Naive thymus-derived CD8-positive, alpha-beta T cell (primary cell): ENCODE data around the gene CDH20. TPM values are rescaled to one million over a fixed set of nuclear protein-coding genes. Genes with fewer than 3 reads are reported as not detected.

Experiments
- ATAC-seq, 2 donors: fragments of 150-1000 bp; cut with Tn5 transposase in 1 of 2; sonication (Bioruptor Pico), chemical (Tn5 transposase) in 1 of 2; 1 replicate in 1 of 2; 2 replicates in 1 of 2; pipeline ENCODE4 v1.10.0; 2021; ENCODE audit warnings: mild to moderate bottlenecking in 2 of 2, moderate library complexity in 2 of 2
- POLR2A ChIA-PET: fragments of 350-600 bp; sonication (Branson Sonifier 250); formaldehyde crosslinking; loops from one replicate; lab custom pipeline; 2021; ENCODE audit warnings: antibody characterized with exemption; lab: Charles Lee
- DNase-seq, 10 donors: peaks; one replicate each; pipeline versions ENCODE4 v3.0.0 to v3.0.0-alpha.2; 2020 to 2022
- H3K27ac Mint-ChIP-seq, 10 donors: one replicate each; pipeline ENCODE4 v1.8.0; 2020 to 2022; ENCODE audit warnings: mild to moderate bottlenecking in 10 of 10, mixed read lengths in 10 of 10, moderate library complexity in 4 of 10, inconsistent platforms in 1 of 10
- H3K27me3 Mint-ChIP-seq, 5 donors: one replicate each; pipeline ENCODE4 v1.8.0; 2021 to 2022; ENCODE audit warnings: mixed read lengths in 5 of 5
- H3K36me3 Mint-ChIP-seq, 3 donors: one replicate each; pipeline ENCODE4 v1.8.0; 2020 to 2022; ENCODE audit warnings: mixed read lengths in 3 of 3, mild to moderate bottlenecking in 2 of 3, inconsistent platforms in 1 of 3
- H3K4me1 Mint-ChIP-seq, 4 donors: one replicate each; pipeline ENCODE4 v1.8.0; 2021 to 2022; ENCODE audit warnings: mixed read lengths in 4 of 4
- H3K4me3 Mint-ChIP-seq, 10 donors: one replicate each; pipeline ENCODE4 v1.8.0; 2020 to 2022; ENCODE audit warnings: mild to moderate bottlenecking in 10 of 10, mixed read lengths in 10 of 10, moderate library complexity in 6 of 10, inconsistent platforms in 1 of 10
- H3K9me3 Mint-ChIP-seq, 9 donors: one replicate each; pipeline ENCODE4 v1.8.0; 2020 to 2022; ENCODE audit warnings: mixed read lengths in 9 of 9, mild to moderate bottlenecking in 3 of 9, inconsistent platforms in 1 of 9, moderate library complexity in 1 of 9
- polyA plus RNA-seq, 3 donors: library from polyadenylated mRNA; unstranded; fragments of 300-500 nt; fragmentation: Illumina TruSeq; gene quantifications; one replicate each; pipeline ENCODE4 v1.2.3, GENCODE V29; 2021
- total RNA-seq, 8 experiments: library from RNA in 2 of 8; stranded (reverse) in 2 of 8; gene quantifications; one replicate each; pipeline ENCODE4 v1.2.3 and lab custom pipeline; 2021 to 2026

CDH20 gene
- total and polyA plus RNA-seq, 5 experiments from 2014 or later, result 0.06 to 0.60 (median 0.21) TPM; not detected in 2

DNA sequence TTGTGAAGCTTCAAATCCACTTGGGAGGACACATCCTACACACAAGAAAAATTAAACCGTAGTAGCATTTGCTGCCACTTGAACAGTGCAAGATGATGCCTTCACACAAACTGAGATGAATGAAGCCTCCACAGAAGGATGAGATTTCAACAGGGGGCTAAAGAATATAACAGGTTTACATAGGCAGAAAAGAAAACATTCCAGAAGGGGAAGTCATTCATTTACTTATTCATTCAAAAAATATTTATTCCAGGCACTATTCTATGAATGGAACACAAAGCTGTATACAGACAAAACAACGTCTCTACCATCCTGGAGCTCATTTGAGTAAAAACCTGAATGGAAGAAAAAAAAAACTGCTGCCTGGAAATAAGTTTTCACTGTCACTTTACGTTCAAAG is 170.5 kb downstream of the CDH20 start:
- Mint-ChIP-seq H3K9me3 (peaks cover 0 to 9% (median 0%) of the 10 kb centered on the region in 9 donors), H3K27me3 (peaks cover 9 to 22% (median 12%) of the 10 kb centered on the region in 5 donors), H3K4me1 (no peaks in the 10 kb centered on the region), H3K27ac (no peak overlapping the region), H3K36me3 (no peaks in the 10 kb centered on the region), H3K4me3 (no peak overlapping the region)
- DNase-seq, result no peak
- ATAC-seq, result no peak
- POLR2A ChIA-PET, result no interaction called here

DNA sequence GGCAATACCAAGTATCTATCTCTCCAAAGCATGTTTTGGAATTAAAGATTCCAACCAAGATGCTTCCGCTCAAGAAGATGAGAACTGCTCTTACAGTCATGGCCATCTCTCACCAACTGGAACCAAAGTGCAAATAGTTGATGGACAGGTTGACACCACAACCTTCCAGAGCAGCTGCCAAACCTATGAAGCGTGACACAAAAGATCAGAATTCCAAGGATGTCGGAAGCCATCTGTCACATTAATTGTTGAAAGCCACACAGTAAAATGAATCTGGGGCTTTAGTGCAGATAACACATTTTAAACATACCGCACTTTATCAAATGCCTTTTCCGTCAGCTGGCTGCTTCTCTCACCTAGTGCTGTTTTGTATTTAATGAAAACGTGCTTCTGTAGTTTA is 195.7 kb downstream of the CDH20 start:
- H3K36me3 Mint-ChIP-seq, result no peaks in the 10 kb centered on the region
- no peak overlapping the region for H3K27ac Mint-ChIP-seq
- DNase-seq (no peak), ATAC-seq (no peak)
- POLR2A ChIA-PET, result no interaction called here
- H3K9me3 Mint-ChIP-seq, result peaks cover 0 to 2% (median 0%) of the 10 kb centered on the region in 9 donors
- peaks cover 4 to 15% (median 7%) of the 10 kb centered on the region in 5 donors for H3K27me3 Mint-ChIP-seq
- H3K4me1 Mint-ChIP-seq, result no peaks in the 10 kb centered on the region
- no peak overlapping the region for H3K4me3 Mint-ChIP-seq

DNA sequence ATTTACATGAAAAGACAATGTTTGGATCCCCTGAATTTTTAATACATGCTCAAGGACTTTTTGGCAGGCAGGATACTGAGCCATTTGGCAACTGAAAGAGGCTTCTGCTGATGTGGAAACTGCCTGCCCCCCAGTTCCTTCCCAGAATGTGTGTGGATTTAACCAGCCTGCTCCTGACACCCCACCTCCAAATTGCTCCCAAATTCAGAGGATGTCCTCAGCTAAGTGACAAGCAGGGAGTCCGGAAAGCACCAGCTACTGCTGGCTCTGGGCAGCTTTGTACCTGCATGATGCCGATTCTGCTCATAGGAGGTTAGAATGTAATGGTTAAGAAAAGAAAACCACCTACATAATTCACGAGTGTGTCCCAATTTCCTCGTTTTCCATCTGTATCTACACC is 197.5 kb downstream of the CDH20 start:
- H3K4me3 Mint-ChIP-seq, result no peak overlapping the region
- no peaks in the 10 kb centered on the region for H3K36me3 Mint-ChIP-seq
- no peak for ATAC-seq
- H3K27me3 Mint-ChIP-seq, result peaks cover 4 to 18% (median 7%) of the 10 kb centered on the region in 5 donors
- H3K27ac Mint-ChIP-seq, result no peak overlapping the region
- H3K4me1 Mint-ChIP-seq, result no peaks in the 10 kb centered on the region
- no peaks in the 10 kb centered on the region for H3K9me3 Mint-ChIP-seq
- no peak for DNase-seq
- POLR2A ChIA-PET, result no interaction called here

DNA sequence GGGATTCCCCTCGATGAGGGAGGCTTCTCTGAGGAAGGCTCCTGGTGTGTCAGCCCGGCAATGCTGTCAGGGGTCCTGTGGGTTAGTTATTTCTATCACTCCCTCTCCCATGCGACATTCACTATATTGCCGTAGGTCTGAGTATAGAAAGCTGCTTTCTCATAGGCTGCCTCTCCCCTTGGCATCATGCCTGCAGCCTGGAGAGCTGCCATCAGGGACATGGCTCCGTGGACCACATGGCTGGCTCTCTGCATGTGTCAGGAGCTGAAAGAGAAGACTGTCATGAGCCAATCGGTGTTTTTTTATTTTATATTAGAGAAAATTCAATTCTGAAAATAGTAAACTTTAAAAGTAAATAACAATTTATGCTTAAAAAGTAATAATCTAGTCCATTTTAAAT is 198.0 kb downstream of the CDH20 start:
- Mint-ChIP-seq H3K9me3 (no peaks in the 10 kb centered on the region), H3K36me3 (no peaks in the 10 kb centered on the region), H3K4me3 (no peak overlapping the region), H3K4me1 (no peaks in the 10 kb centered on the region), H3K27ac (no peak overlapping the region), H3K27me3 (peaks cover 4 to 18% (median 7%) of the 10 kb centered on the region in 5 donors)
- no peak for DNase-seq
- POLR2A ChIA-PET, result no interaction called here
- ATAC-seq, result no peak

DNA sequence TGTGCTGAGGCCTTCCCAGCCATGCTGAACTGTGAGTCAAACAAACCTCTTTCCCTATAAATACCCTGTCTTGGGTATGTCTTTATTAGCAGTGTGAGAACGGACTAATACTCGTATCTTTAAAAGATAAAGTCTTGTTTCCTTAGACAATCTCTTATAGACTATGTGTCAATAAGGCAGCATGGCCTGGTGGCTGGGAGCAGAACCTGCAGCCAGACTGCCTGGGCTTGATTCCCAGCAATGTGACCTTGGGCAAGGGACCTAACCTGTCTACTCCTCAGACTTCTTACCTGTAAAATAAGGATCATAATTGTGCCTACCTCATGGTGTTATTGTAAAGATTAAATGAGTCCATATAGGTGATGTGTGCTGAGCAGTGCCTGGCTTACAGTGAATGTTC is 198.7 kb downstream of the CDH20 start:
- Mint-ChIP-seq H3K9me3 (no peaks in the 10 kb centered on the region), H3K27ac (no peak overlapping the region), H3K4me3 (no peak overlapping the region), H3K36me3 (no peaks in the 10 kb centered on the region), H3K27me3 (peaks cover 4 to 18% (median 7%) of the 10 kb centered on the region in 5 donors), H3K4me1 (no peaks in the 10 kb centered on the region)
- POLR2A ChIA-PET, result no interaction called here
- ATAC-seq, result no peak
- DNase-seq, result no peak

DNA sequence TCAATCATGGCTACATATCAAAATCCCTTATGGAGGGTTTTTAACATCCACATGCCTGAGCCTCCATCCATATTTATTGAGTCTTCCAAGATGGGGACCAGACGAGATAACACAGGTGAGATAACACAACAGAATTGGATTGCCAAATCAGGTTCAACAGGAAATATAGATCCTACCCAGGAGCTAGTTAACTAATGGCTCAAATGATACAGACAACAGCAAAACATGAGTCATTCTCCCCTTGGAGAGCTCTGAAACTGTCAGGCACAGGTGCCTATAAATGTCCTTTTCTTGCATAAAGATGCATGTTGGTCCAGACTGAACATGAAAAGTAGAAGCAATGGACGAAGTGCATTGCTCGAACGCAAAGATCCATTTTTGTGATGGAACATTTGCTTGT is 202.2 kb downstream of the CDH20 start:
- H3K36me3 Mint-ChIP-seq, result no peaks in the 10 kb centered on the region
- ATAC-seq, result no peak
- H3K27ac Mint-ChIP-seq, result no peak overlapping the region
- no peaks in the 10 kb centered on the region for H3K4me1 Mint-ChIP-seq
- no peaks in the 10 kb centered on the region for H3K9me3 Mint-ChIP-seq
- H3K27me3 Mint-ChIP-seq, result peaks cover 0 to 18% (median 5%) of the 10 kb centered on the region in 5 donors
- no peak for DNase-seq
- POLR2A ChIA-PET, result no interaction called here
- no peak overlapping the region for H3K4me3 Mint-ChIP-seq

DNA sequence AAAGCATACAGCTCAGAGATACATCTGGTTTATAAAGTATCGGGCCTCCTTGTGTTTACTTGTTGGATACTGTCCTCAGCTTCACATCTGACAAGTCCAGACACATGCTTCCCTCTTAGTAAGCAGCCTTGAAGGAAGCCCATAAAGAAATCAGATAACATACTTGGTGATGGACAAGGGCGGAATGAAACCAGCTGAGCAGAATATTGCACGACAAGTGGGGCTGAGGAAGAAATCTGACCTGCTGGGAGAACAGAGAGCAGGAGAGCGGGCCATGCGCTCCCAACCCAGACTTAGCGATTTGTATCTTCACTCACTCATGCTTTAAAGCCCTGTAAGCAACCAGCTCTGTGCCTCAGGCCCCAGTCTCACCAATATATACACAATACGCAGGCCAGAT is 208.4 kb downstream of the CDH20 start:
- Mint-ChIP-seq H3K4me1 (peaks cover 0 to 2% (median 0%) of the 10 kb centered on the region in 4 donors), H3K9me3 (no peaks in the 10 kb centered on the region), H3K27ac (no peak overlapping the region), H3K4me3 (no peak overlapping the region), H3K27me3 (peaks cover 0 to 24% (median 5%) of the 10 kb centered on the region in 5 donors), H3K36me3 (peaks cover 0 to 2% (median 0%) of the 10 kb centered on the region in 3 donors)
- POLR2A ChIA-PET, result no interaction called here
- ATAC-seq (no peak), DNase-seq (no peak)

DNA sequence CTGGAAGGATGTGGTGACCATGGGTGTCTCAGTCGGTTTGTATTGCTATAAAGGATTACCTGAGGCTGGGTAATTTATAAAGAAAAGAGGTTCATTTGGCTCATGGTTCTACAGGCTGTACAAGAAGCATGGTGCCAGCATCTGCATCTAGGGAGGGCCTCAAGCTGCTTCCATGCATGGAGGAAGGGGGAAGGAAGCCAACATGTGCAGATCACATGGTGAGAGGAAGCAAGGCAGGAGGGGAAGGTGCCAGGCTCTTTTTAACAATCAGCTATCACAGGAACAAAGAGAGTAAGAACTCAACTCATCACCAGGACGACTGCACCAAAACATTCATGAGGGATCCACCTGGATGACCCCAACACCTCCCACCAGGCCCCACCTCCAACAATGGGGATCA is 209.4 kb downstream of the CDH20 start:
- ATAC-seq (no peak), DNase-seq (no peak)
- no peaks in the 10 kb centered on the region for H3K9me3 Mint-ChIP-seq
- no peak overlapping the region for H3K27ac Mint-ChIP-seq
- H3K4me1 Mint-ChIP-seq, result peaks cover 0 to 2% (median 0%) of the 10 kb centered on the region in 4 donors
- H3K36me3 Mint-ChIP-seq, result peaks cover 0 to 2% (median 0%) of the 10 kb centered on the region in 3 donors
- no peak overlapping the region for H3K4me3 Mint-ChIP-seq
- POLR2A ChIA-PET, result no interaction called here
- H3K27me3 Mint-ChIP-seq, result peaks cover 0 to 24% (median 5%) of the 10 kb centered on the region in 5 donors

DNA sequence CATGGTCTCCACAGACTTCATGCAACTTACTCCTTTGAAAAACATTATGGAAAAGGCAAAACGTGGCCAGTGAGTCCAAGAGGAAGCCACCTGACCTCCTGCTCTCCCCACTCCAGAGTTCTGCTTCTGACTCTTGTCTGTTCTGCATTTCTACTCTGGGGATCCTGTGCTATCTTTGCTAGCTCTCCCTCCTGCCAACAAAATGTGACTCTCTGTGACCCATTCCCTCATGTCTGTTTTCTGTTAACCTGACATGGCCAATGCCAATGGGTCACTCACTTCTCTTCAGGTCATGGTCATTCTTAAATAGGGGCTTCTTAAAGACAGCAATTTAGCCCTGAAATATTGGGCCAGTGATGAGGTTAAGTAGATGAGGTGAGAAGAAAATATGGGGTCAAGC is 210.3 kb downstream of the CDH20 start:
- POLR2A ChIA-PET, result no interaction called here

DNA sequence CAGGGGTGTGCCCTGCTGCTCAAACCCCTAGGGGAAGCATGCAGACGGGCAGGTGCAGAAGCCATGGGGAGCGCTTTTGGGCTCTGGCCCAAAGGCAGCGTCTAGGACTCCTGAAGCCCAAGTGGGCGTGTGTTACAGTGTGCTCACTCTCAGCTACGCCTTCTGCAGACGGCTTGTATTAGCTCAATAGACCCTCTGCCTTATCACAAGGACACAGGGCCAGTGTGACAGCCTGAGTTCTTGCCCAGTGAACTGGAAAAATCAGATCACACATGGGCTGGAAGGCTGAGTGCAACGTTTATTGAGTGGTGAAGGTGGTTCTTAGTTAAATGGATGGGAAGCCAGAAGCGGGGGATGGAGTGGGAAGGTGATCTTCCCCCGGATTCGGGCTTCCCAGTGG is 210.9 kb downstream of the CDH20 start:
- no peak for DNase-seq
- POLR2A ChIA-PET, result interaction anchor here (0.6 kb wide), 1 partner anchor 9 kb away, joined by 3 read pairs; no protein-coding TSS in a partner anchor
- H3K4me1 Mint-ChIP-seq, result peaks cover 0 to 4% (median 0%) of the 10 kb centered on the region in 4 donors
- H3K36me3 Mint-ChIP-seq, result peaks cover 0 to 4% (median 0%) of the 10 kb centered on the region in 3 donors
- peaks cover 0 to 24% (median 5%) of the 10 kb centered on the region in 5 donors for H3K27me3 Mint-ChIP-seq
- H3K9me3 Mint-ChIP-seq, result no peaks in the 10 kb centered on the region
- H3K4me3 Mint-ChIP-seq, result no peak overlapping the region
- ATAC-seq, result no peak
- no peak overlapping the region for H3K27ac Mint-ChIP-seq

More for the DNA sequence above, 210.3 kb downstream of the CDH20 start:
- Mint-ChIP-seq H3K27me3 (peaks cover 0 to 24% (median 5%) of the 10 kb centered on the region in 5 donors), H3K4me1 (peaks cover 0 to 2% (median 0%) of the 10 kb centered on the region in 4 donors), H3K4me3 (no peak overlapping the region), H3K27ac (no peak overlapping the region), H3K9me3 (no peaks in the 10 kb centered on the region), H3K36me3 (peaks cover 0 to 2% (median 0%) of the 10 kb centered on the region in 3 donors)
- DNase-seq (no peak), ATAC-seq (no peak)

DNA sequence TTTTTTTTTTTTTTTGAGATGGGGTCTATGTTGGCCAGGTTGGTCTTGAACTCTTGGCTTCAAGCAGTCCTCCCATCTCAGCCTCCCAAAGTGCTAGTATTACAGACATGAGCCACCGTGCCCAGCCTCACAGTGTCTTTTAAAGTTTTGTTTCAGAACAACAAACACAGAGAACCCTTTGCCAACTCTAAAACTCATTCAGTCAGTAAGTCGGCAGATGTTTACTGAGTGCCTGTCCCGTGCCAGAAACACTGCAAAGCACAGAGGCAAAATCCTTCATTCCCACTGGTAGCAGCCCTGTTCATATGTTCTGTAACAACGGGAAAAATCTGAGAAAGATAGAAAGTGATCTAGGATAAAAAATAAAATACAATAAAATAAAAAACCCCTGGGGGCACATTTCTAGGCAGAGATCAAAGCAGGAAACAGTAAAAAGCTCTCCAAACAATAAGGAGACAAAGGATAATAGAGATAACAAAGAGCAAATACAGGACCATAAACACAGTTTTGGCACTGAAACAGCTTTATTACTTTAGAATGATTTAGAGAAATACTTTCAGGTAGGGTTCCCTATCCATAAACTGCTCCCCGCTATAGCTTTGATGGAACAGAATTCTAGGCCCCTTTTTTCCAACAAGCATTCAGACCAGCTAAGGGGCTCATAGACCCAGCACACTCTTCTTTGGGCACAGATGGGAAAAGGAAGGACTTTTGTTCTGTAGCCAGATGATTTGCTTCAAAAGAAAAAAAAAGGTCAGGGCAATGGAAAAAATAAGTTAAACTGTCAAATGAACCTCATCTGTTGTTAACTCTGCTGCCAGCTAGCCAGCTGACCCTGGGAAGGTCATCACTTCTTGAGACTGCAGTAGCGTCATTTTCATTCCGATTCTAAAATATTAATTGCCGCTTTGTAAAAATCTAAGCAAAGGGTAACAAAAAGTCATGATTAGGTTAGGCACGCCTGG is 212.3 kb downstream of the CDH20 start:
- Mint-ChIP-seq H3K4me1 (peaks cover 0 to 4% (median 0%) of the 10 kb centered on the region in 4 donors), H3K9me3 (no peaks in the 10 kb centered on the region), H3K27ac (no peak overlapping the region), H3K4me3 (no peak overlapping the region), H3K27me3 (peaks cover 2 to 23% (median 5%) of the 10 kb centered on the region in 5 donors), H3K36me3 (peaks cover 0 to 6% (median 0%) of the 10 kb centered on the region in 3 donors)
- DNase-seq, result no peak
- POLR2A ChIA-PET, result no interaction called here
- no peak for ATAC-seq

DNA sequence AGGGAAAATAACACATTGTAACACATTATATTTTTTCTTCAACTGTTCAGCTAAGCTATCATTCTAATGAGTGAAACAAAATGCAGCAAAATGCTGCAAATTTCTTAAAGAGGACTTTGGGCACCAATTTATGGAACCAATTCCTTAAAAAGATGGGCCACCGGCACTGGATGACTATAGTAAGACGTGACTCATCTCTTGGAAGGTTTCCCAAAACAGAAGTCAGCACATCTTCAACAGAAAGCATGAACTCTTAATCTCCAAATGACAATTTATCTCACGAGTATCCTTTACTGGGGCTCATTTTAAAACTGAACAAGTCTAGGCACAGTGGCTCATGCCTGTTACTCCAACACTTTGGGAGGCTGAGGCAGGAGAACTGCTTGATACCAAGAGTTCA is 213.4 kb downstream of the CDH20 start:
- Mint-ChIP-seq H3K4me3 (no peak overlapping the region), H3K27ac (no peak overlapping the region), H3K9me3 (no peaks in the 10 kb centered on the region), H3K27me3 (peaks cover 0 to 19% (median 5%) of the 10 kb centered on the region in 5 donors), H3K36me3 (peaks cover 0 to 6% (median 0%) of the 10 kb centered on the region in 3 donors), H3K4me1 (peaks cover 0 to 4% (median 0%) of the 10 kb centered on the region in 4 donors)
- no peak for ATAC-seq
- POLR2A ChIA-PET, result no interaction called here
- DNase-seq, result no peak

DNA sequence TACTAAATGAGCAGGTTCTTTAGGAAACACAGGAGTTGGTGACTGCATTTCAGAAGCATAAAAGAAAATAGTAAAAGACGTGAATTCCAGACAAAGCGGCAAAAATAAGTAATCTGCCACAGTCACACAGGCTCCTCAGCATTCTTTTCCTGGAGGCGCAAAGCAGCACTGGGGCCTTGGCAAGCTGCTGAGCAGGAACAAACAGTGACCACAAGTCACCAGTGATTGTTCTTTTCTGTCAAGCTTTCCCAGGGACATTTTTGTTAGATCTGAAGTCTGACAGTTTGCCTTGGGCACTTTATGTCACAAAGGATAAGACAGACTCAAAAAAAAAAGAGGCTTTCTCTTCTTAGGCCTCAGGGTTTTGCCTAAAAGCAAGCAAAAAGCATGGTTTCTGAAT is 216.2 kb downstream of the CDH20 start:
- POLR2A ChIA-PET, result no interaction called here
- Mint-ChIP-seq H3K27ac (no peak overlapping the region), H3K4me3 (no peak overlapping the region), H3K36me3 (peaks cover 0 to 6% (median 0%) of the 10 kb centered on the region in 3 donors), H3K27me3 (peaks cover 0 to 17% (median 4%) of the 10 kb centered on the region in 5 donors), H3K4me1 (peaks cover 0 to 7% (median 4%) of the 10 kb centered on the region in 4 donors), H3K9me3 (no peaks in the 10 kb centered on the region)
- no peak for DNase-seq
- ATAC-seq, result no peak
